GM23338 (cell line): ENCODE measurements around the gene UTP3. TPM values are rescaled to one million over a fixed set of nuclear protein-coding genes. Genes with fewer than 3 reads are reported as not detected.

Experiments used
- ATAC-seq: fragments of 200-7000 bp; cut with Tn5 transposase; 3 replicates; pipeline ENCODE4 v1.9.1; 2020
- DNase-seq: peaks from one replicate; pipeline ENCODE4 v3.0.0-alpha.2; 2015; ENCODE audit warnings: low spot score
- H2AFZ ChIP-seq: fragments of 200-600 bp; sonication (generic); 2 replicates; pipeline ENCODE4 v1.8.0; 2016; ENCODE audit warnings: antibody characterized with exemption, mild to moderate bottlenecking, moderate library complexity
- H3F3A ChIP-seq: fragments of 200-600 bp; sonication (generic); replicated peaks from 2 replicates; pipeline ENCODE4 v1.8.0; 2017; ENCODE audit warnings: antibody characterized with exemption, mixed run types, low read depth
- H3K27ac ChIP-seq: fragments of 200-600 bp; sonication (generic); 2 replicates; pipeline ENCODE4 v1.6.1; 2016; ENCODE audit warnings: low read depth
- H3K27me3 ChIP-seq: fragments of 200-600 bp; sonication (generic); 2 replicates; pipeline ENCODE4 v1.8.0; 2016; ENCODE audit warnings: mild to moderate bottlenecking, mixed run types, moderate library complexity; ENCODE audit not compliant: insufficient read depth
- H3K36me3 ChIP-seq: fragments of 200-600 bp; sonication (generic); 2 replicates; pipeline ENCODE4 v1.8.0; 2016; ENCODE audit warnings: mild to moderate bottlenecking; ENCODE audit not compliant: insufficient read depth
- H3K4me1 ChIP-seq: fragments of 200-600 bp; sonication (generic); 2 replicates; pipeline ENCODE4 v1.8.0; 2016; ENCODE audit warnings: mild to moderate bottlenecking, moderate library complexity; ENCODE audit not compliant: insufficient read depth
- H3K4me2 ChIP-seq: fragments of 200-600 bp; sonication (generic); 2 replicates; pipeline ENCODE4 v1.7.1; 2017; ENCODE audit warnings: mixed run types
- H3K4me3 ChIP-seq: fragments of 200-600 bp; sonication (generic); 2 replicates; pipeline ENCODE4 v1.6.1; 2016; ENCODE audit warnings: mixed run types
- H3K79me2 ChIP-seq: fragments of 200-600 bp; sonication (generic); replicated peaks from 2 replicates; pipeline ENCODE4 v1.8.0; 2017; ENCODE audit warnings: mild to moderate bottlenecking; ENCODE audit not compliant: insufficient read depth
- H3K9me2 ChIP-seq: fragments of 200-600 bp; sonication (generic); 2 replicates; pipeline ENCODE4 v1.8.0; 2017; ENCODE audit not compliant: insufficient read depth
- H4K20me1 ChIP-seq: fragments of 200-600 bp; sonication (generic); replicated peaks from 2 replicates; pipeline ENCODE4 v1.8.0; 2017; ENCODE audit warnings: mild to moderate bottlenecking; ENCODE audit not compliant: insufficient read depth
- H3K27ac Mint-ChIP-seq: 2 replicates; pipeline ENCODE4 v1.8.0; 2020; ENCODE audit warnings: inconsistent platforms, mild to moderate bottlenecking, moderate library complexity, mixed read lengths
- H3K27me3 Mint-ChIP-seq: 3 replicates; pipeline ENCODE4 v1.8.0; 2022; ENCODE audit warnings: low read depth, mild to moderate bottlenecking, moderate library complexity, mixed read lengths, inconsistent platforms; ENCODE audit not compliant: insufficient read depth, poor library complexity
- H3K36me3 Mint-ChIP-seq: 3 replicates; pipeline ENCODE4 v1.8.0; 2021; ENCODE audit warnings: low read depth, mild to moderate bottlenecking, inconsistent platforms, moderate library complexity, mixed read lengths
- H3K4me1 Mint-ChIP-seq: 3 replicates; pipeline ENCODE4 v1.8.0; 2020; ENCODE audit warnings: mild to moderate bottlenecking, inconsistent platforms, mixed read lengths
- H3K4me3 Mint-ChIP-seq: 3 replicates; pipeline ENCODE4 v1.8.0; 2021; ENCODE audit warnings: moderate library complexity, mild to moderate bottlenecking, inconsistent platforms, mixed read lengths
- H3K9me3 Mint-ChIP-seq: 3 replicates; pipeline ENCODE4 v1.8.0; 2020; ENCODE audit warnings: moderate library complexity, mild to moderate bottlenecking, inconsistent platforms, mixed read lengths
- CREB1 ChIP-seq: fragments of 250-450 bp; sonication (Bioruptor Pico); IDR thresholded peaks from 2 replicates; pipeline ENCODE4 v1.5.0; 2020; ENCODE audit warnings: low read depth, mild to moderate bottlenecking, moderate library complexity
- EZH2 ChIP-seq: fragments of 200-600 bp; sonication (generic); IDR thresholded peaks from one replicate; pipeline ENCODE4 v1.8.0; 2017; ENCODE audit warnings: antibody characterized with exemption, mild to moderate bottlenecking, low read depth; ENCODE audit not compliant: unreplicated experiment
- EZH2phosphoT487 ChIP-seq: fragments of 200-600 bp; sonication (generic); IDR thresholded peaks from one replicate; pipeline ENCODE4 v1.8.1; 2018; ENCODE audit warnings: antibody characterized with exemption; ENCODE audit not compliant: unreplicated experiment
- JUNB ChIP-seq: IDR thresholded peaks from one replicate; pipeline ENCODE4 v1.6.1; 2016; ENCODE audit warnings: antibody characterized with exemption; ENCODE audit not compliant: unreplicated experiment
- NANOG ChIP-seq: IDR thresholded peaks from 2 replicates; pipeline ENCODE4 v1.6.1; 2016; ENCODE audit warnings: antibody characterized with exemption, borderline replicate concordance
- POLR2AphosphoS5 ChIP-seq: IDR thresholded peaks from 2 replicates; pipeline ENCODE4 v1.6.1; 2016; ENCODE audit warnings: antibody characterized with exemption, low read depth
- STAT1 ChIP-seq: IDR thresholded peaks from one replicate; pipeline ENCODE4 v1.6.1; 2016; ENCODE audit warnings: antibody characterized with exemption; ENCODE audit not compliant: unreplicated experiment
- ZNF114 ChIP-seq: fragments of 250-450 bp; sonication (Bioruptor Pico); IDR thresholded peaks from 2 replicates; pipeline ENCODE4 v1.5.0; 2020; ENCODE audit warnings: mild to moderate bottlenecking, moderate library complexity
- ZNF331 ChIP-seq: fragments of 250-450 bp; sonication (Bioruptor Pico); IDR thresholded peaks from 2 replicates; pipeline ENCODE4 v1.5.0; 2020; ENCODE audit warnings: low read depth, mild to moderate bottlenecking, moderate library complexity
- polyA plus RNA-seq: library from polyadenylated mRNA; unstranded; fragments of >200 nt; fragmentation: Nextera tagmentation; extraction: Ambion mirVana; gene quantifications from 2 replicates; pipeline ENCODE4 v1.2.1, GENCODE V29; 2016
- total RNA-seq: library from RNA; depleted of rRNA; stranded (reverse); fragments of >200 nt; shearing (Covaris generic); gene quantifications from 2 replicates; pipeline ENCODE4 v1.2.3, GENCODE V29; 2014
- TF ChIP-seq, protein P1 (sequence below): IDR thresholded peaks from 2 replicates; pipeline ENCODE4 v1.6.1; 2016; ENCODE audit warnings: antibody characterized with exemption
- TF ChIP-seq, protein P2 (sequence below): IDR thresholded peaks from one replicate; pipeline ENCODE4 v1.6.1; 2018; ENCODE audit warnings: antibody characterized with exemption; ENCODE audit not compliant: unreplicated experiment
- TF ChIP-seq, protein P3 (sequence below): fragments of 250-450 bp; sonication (Bioruptor Pico); IDR thresholded peaks from 2 replicates; pipeline ENCODE4 v1.5.0; 2020; ENCODE audit warnings: mild to moderate bottlenecking, moderate library complexity
- TF ChIP-seq, protein P4 (sequence below), 2 experiments: fragments of 200-600 bp in 1 of 2; sonication (generic) in 1 of 2; conservative IDR thresholded peaks; 2 replicates each; pipeline versions ENCODE4 v1.5.1 to v1.6.1; 2016 to 2017; ENCODE audit warnings: antibody characterized with exemption in 2 of 2, low read depth in 2 of 2, mild to moderate bottlenecking in 2 of 2, moderate library complexity in 1 of 2

The UTP3 gene
- total and polyA plus RNA-seq, 2 experiments from 2014 or later: 36.9 to 44.3 TPM

DNA sequence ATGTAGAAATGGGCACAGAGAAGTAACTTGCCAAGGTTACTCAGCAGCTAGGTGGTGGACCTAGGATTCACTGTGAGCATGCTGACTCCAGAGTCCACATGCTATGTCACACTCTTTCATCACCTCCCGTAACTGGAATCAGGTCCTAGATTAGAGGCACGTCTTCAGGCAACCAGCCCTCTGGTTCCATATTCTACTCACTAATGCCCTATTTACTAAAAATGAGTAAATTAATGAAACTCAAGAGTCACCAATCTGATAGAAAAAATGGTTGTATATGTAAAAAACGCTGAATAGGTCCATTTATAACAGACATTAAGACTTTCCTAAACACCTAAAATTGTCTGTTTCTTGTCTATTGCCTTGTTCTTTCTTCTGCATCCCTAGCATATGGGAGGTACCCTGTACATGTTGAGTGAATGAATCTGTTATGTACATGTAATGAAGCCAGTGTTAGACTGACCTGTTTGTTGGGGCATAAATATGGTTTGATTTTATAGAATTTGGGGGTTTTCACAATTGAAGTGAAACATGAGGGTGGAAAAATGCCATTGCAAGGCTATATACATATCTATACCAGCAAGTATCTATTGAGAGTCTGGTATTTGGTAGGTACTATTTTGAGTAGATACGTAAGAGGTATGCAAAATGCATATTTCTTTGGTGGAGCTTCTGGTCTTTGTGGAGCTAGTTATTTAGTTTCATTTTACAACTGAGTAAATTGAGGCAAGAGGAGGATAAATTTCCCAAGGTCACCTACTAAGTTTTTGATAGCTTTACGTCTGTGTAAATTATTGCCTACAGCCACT lies 26.0 kb downstream of the UTP3 start:
- Mint-ChIP-seq H3K27ac (no peak overlapping the region; the same call in none of the 2 replicates), H3K9me3 (no peaks in the 10 kb centered on the region; the same call in 2 of the 3 replicates), H3K4me3 (no peak overlapping the region), H3K36me3 (no peaks in the 10 kb centered on the region), H3K27me3 (peaks cover 3% of the 10 kb centered on the region), H3K4me1 (peaks cover 31% of the 10 kb centered on the region; the same call in 2 of the 3 replicates)
- H4K20me1 ChIP-seq: no peaks in the 10 kb centered on the region
- H3K79me2 ChIP-seq: peaks cover 29% of the 10 kb centered on the region
- H3K36me3 ChIP-seq: no peaks in the 10 kb centered on the region; the same call in 1 of the 2 replicates
- H2AFZ ChIP-seq: no peak overlapping the region
- no peaks in the 10 kb centered on the region for H3K27me3 ChIP-seq
- H3K4me1 ChIP-seq: peaks cover 10% of the 10 kb centered on the region; the same call in 1 of the 2 replicates
- H3F3A ChIP-seq: no peaks in the 10 kb centered on the region
- no peak overlapping the region for H3K4me3 ChIP-seq
- H3K27ac ChIP-seq: no peak overlapping the region
- H3K4me2 ChIP-seq: no peak overlapping the region
- no peak for TF ChIP-seq EZH2phosphoT487
- TF ChIP-seq, protein P1, sequence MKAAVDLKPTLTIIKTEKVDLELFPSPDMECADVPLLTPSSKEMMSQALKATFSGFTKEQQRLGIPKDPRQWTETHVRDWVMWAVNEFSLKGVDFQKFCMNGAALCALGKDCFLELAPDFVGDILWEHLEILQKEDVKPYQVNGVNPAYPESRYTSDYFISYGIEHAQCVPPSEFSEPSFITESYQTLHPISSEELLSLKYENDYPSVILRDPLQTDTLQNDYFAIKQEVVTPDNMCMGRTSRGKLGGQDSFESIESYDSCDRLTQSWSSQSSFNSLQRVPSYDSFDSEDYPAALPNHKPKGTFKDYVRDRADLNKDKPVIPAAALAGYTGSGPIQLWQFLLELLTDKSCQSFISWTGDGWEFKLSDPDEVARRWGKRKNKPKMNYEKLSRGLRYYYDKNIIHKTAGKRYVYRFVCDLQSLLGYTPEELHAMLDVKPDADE: no peak
- TF ChIP-seq NANOG: no peak
- no peak for TF ChIP-seq CREB1 (CRISPR knock-in tag)
- TF ChIP-seq, protein P2, sequence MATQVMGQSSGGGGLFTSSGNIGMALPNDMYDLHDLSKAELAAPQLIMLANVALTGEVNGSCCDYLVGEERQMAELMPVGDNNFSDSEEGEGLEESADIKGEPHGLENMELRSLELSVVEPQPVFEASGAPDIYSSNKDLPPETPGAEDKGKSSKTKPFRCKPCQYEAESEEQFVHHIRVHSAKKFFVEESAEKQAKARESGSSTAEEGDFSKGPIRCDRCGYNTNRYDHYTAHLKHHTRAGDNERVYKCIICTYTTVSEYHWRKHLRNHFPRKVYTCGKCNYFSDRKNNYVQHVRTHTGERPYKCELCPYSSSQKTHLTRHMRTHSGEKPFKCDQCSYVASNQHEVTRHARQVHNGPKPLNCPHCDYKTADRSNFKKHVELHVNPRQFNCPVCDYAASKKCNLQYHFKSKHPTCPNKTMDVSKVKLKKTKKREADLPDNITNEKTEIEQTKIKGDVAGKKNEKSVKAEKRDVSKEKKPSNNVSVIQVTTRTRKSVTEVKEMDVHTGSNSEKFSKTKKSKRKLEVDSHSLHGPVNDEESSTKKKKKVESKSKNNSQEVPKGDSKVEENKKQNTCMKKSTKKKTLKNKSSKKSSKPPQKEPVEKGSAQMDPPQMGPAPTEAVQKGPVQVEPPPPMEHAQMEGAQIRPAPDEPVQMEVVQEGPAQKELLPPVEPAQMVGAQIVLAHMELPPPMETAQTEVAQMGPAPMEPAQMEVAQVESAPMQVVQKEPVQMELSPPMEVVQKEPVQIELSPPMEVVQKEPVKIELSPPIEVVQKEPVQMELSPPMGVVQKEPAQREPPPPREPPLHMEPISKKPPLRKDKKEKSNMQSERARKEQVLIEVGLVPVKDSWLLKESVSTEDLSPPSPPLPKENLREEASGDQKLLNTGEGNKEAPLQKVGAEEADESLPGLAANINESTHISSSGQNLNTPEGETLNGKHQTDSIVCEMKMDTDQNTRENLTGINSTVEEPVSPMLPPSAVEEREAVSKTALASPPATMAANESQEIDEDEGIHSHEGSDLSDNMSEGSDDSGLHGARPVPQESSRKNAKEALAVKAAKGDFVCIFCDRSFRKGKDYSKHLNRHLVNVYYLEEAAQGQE: no peak
- TF ChIP-seq EZH2: no peak
- TF ChIP-seq, protein P3, sequence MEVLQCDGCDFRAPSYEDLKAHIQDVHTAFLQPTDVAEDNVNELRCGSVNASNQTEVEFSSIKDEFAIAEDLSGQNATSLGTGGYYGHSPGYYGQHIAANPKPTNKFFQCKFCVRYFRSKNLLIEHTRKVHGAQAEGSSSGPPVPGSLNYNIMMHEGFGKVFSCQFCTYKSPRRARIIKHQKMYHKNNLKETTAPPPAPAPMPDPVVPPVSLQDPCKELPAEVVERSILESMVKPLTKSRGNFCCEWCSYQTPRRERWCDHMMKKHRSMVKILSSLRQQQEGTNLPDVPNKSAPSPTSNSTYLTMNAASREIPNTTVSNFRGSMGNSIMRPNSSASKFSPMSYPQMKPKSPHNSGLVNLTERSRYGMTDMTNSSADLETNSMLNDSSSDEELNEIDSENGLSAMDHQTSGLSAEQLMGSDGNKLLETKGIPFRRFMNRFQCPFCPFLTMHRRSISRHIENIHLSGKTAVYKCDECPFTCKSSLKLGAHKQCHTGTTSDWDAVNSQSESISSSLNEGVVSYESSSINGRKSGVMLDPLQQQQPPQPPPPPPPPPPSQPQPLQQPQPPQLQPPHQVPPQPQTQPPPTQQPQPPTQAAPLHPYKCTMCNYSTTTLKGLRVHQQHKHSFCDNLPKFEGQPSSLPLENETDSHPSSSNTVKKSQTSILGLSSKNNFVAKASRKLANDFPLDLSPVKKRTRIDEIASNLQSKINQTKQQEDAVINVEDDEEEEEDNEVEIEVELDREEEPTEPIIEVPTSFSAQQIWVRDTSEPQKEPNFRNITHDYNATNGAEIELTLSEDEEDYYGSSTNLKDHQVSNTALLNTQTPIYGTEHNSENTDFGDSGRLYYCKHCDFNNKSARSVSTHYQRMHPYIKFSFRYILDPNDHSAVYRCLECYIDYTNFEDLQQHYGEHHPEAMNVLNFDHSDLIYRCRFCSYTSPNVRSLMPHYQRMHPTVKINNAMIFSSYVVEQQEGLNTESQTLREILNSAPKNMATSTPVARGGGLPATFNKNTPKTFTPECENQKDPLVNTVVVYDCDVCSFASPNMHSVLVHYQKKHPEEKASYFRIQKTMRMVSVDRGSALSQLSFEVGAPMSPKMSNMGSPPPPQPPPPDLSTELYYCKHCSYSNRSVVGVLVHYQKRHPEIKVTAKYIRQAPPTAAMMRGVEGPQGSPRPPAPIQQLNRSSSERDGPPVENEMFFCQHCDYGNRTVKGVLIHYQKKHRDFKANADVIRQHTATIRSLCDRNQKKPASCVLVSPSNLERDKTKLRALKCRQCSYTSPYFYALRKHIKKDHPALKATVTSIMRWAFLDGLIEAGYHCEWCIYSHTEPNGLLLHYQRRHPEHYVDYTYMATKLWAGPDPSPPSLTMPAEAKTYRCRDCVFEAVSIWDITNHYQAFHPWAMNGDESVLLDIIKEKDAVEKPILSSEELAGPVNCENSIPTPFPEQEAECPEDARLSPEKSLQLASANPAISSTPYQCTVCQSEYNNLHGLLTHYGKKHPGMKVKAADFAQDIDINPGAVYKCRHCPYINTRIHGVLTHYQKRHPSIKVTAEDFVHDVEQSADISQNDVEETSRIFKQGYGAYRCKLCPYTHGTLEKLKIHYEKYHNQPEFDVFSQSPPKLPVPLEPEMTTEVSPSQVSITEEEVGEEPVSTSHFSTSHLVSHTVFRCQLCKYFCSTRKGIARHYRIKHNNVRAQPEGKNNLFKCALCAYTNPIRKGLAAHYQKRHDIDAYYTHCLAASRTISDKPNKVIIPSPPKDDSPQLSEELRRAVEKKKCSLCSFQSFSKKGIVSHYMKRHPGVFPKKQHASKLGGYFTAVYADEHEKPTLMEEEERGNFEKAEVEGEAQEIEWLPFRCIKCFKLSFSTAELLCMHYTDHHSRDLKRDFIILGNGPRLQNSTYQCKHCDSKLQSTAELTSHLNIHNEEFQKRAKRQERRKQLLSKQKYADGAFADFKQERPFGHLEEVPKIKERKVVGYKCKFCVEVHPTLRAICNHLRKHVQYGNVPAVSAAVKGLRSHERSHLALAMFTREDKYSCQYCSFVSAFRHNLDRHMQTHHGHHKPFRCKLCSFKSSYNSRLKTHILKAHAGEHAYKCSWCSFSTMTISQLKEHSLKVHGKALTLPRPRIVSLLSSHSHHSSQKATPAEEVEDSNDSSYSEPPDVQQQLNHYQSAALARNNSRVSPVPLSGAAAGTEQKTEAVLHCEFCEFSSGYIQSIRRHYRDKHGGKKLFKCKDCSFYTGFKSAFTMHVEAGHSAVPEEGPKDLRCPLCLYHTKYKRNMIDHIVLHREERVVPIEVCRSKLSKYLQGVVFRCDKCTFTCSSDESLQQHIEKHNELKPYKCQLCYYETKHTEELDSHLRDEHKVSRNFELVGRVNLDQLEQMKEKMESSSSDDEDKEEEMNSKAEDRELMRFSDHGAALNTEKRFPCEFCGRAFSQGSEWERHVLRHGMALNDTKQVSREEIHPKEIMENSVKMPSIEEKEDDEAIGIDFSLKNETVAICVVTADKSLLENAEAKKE (CRISPR knock-in tag): no peak
- TF ChIP-seq STAT1: no peak
- no peak for TF ChIP-seq ZNF114 (CRISPR knock-in tag)
- no peak for TF ChIP-seq JUNB
- TF ChIP-seq POLR2AphosphoS5: no peak
- TF ChIP-seq, protein P4, sequence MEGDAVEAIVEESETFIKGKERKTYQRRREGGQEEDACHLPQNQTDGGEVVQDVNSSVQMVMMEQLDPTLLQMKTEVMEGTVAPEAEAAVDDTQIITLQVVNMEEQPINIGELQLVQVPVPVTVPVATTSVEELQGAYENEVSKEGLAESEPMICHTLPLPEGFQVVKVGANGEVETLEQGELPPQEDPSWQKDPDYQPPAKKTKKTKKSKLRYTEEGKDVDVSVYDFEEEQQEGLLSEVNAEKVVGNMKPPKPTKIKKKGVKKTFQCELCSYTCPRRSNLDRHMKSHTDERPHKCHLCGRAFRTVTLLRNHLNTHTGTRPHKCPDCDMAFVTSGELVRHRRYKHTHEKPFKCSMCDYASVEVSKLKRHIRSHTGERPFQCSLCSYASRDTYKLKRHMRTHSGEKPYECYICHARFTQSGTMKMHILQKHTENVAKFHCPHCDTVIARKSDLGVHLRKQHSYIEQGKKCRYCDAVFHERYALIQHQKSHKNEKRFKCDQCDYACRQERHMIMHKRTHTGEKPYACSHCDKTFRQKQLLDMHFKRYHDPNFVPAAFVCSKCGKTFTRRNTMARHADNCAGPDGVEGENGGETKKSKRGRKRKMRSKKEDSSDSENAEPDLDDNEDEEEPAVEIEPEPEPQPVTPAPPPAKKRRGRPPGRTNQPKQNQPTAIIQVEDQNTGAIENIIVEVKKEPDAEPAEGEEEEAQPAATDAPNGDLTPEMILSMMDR (conservative IDR thresholded peaks at IDR 0.05; ENCODE audit: low read depth in 2 of 2): no peak
- TF ChIP-seq ZNF331 (CRISPR knock-in tag): no peak
- H3K9me2 ChIP-seq: no peaks in the 10 kb centered on the region
- ATAC-seq (no peak), DNase-seq (no peak)
